ENCODE data around the gene CFHR5.
"Not testable (repeated sequence)": the region's sequence is repeated elsewhere in the genome, so short reads cannot be mapped to it uniquely, and the experiment has no call there.

CFHR5 gene

GRCh38 chr1:196977278-196977677 is at the start of gene CFHR5:
Gene CFHR5 (plus strand): TSS chr1:196977556. CDS start chr1:196977665, 109 bp downstream.
- DNase-seq = no peak

GRCh38 chr1:196932853-196933252 is 44.5 kb upstream of the CFHR5 start:
- DNase-seq = not testable (repeated sequence)

GRCh38 chr1:196933531-196934189 is 43.7 kb upstream of the CFHR5 start:
- DNase-seq = no peak

GRCh38 chr1:196941474-196941873 is 35.9 kb upstream of the CFHR5 start:
- DNase-seq = not testable (repeated sequence)

- not testable (repeated sequence) for DNase-seq
Measured at GRCh38 chr1:196943568-196943967, 33.8 kb upstream of the CFHR5 start, which contains the start of gene CFHR2. Gene CFHR2 (plus strand): TSS chr1:196943738. CDS start chr1:196943881, 143 bp downstream.

- peak; percentile 8 for DNase-seq
Measured at GRCh38 chr1:196951711-196952394, 25.5 kb upstream of the CFHR5 start.

GRCh38 chr1:196954778-196955177 is 22.6 kb upstream of the CFHR5 start:
- DNase-seq = no peak

- no peak for DNase-seq
Measured at GRCh38 chr1:196955926-196956325, 21.4 kb upstream of the CFHR5 start.

GRCh38 chr1:196960854-196961253 is 16.5 kb upstream of the CFHR5 start:
- DNase-seq = no peak

- DNase-seq = no peak
Measured at GRCh38 chr1:196970182-196970581, 7.2 kb upstream of the CFHR5 start.

GRCh38 chr1:196976278-196976677 is 1.1 kb upstream of the CFHR5 start:
- DNase-seq = no peak

GRCh38 chr1:196980859-196981258 is 3.5 kb downstream of the CFHR5 start:
- no peak for DNase-seq

GRCh38 chr1:196982247-196982646 is 4.9 kb downstream of the CFHR5 start:
- not testable (repeated sequence) for DNase-seq

- peak; percentile 4 for DNase-seq
Measured at GRCh38 chr1:196991919-196992651, 14.7 kb downstream of the CFHR5 start.

GRCh38 chr1:196993916-196994315 is 16.6 kb downstream of the CFHR5 start:
- no peak for DNase-seq

- DNase-seq = peak; percentile 58
Measured at GRCh38 chr1:196997423-196997822, 20.1 kb downstream of the CFHR5 start.

GRCh38 chr1:197001828-197002227 is 24.5 kb downstream of the CFHR5 start:
- no peak for DNase-seq

- no peak for DNase-seq
Measured at GRCh38 chr1:197003132-197003531, 25.8 kb downstream of the CFHR5 start.

- no peak for DNase-seq
Measured at GRCh38 chr1:197008861-197009260, 31.5 kb downstream of the CFHR5 start.

- DNase-seq = no peak
Measured at GRCh38 chr1:197011614-197012013, 34.3 kb downstream of the CFHR5 start.

- DNase-seq = no peak
Measured at GRCh38 chr1:197013234-197013633, 35.9 kb downstream of the CFHR5 start.

GRCh38 chr1:197016751-197017150 is 39.4 kb downstream of the CFHR5 start:
- DNase-seq = no peak

GRCh38 chr1:197017558-197018146 is 40.3 kb downstream of the CFHR5 start:
- DNase-seq = no peak

All from EL (cell line).